Kidney (tissue), 14 donors: ENCODE data around the gene AHR. TPM values are rescaled to one million over a fixed set of nuclear protein-coding genes. Genes with fewer than 3 reads are reported as not detected.

Experiments
- DNase-seq, 5 donors: peaks; one replicate each; pipeline ENCODE4 v3.0.0-alpha.2; 2013 to 2020
- FAIRE-seq: peaks from 2 replicates; lab custom pipeline; 2012; peaks lifted over from hg19 to GRCh38; lab: Jason Lieb, UNC
- H3K27ac ChIP-seq, 2 donors: one replicate each; pipeline ENCODE4 v1.7.0; 2013; ENCODE audit warnings: low read depth in 2 of 2, low read length in 2 of 2, inconsistent platforms in 1 of 2
- H3K27me3 ChIP-seq: one replicate; pipeline ENCODE4 v1.7.1; 2013; ENCODE audit warnings: low read length, inconsistent platforms; ENCODE audit not compliant: control insufficient read depth, insufficient read depth
- H3K36me3 ChIP-seq, 3 donors: one replicate each; pipeline versions ENCODE4 v1.7.0 to v1.7.1; 2013; ENCODE audit warnings: low read length in 3 of 3, control low read depth in 1 of 3, inconsistent platforms in 1 of 3; ENCODE audit not compliant: insufficient read depth in 3 of 3, control insufficient read depth in 2 of 3
- H3K4me1 ChIP-seq, 3 donors: one replicate each; pipeline versions ENCODE4 v1.7.0 to v1.7.1; 2013; ENCODE audit warnings: low read length in 3 of 3, inconsistent platforms in 1 of 3, low read depth in 1 of 3; ENCODE audit not compliant: control insufficient read depth in 2 of 3, insufficient read depth in 2 of 3
- H3K4me3 ChIP-seq, 3 donors: one replicate each; pipeline versions ENCODE4 v1.7.0 to v1.8.1; 2013; ENCODE audit warnings: low read length in 3 of 3, control low read depth in 1 of 3, inconsistent platforms in 1 of 3
- H3K9ac ChIP-seq, 3 donors: one replicate each; pipeline versions ENCODE4 v1.7.0 to v1.7.1; 2013; ENCODE audit warnings: low read length in 3 of 3, control low read depth in 1 of 3, inconsistent platforms in 1 of 3
- H3K9me3 ChIP-seq, 3 donors: one replicate each; pipeline versions ENCODE4 v1.7.0 to v1.7.1; 2013; ENCODE audit warnings: low read length in 3 of 3, control low read depth in 1 of 3, inconsistent platforms in 1 of 3; ENCODE audit not compliant: control insufficient read depth in 2 of 3, insufficient read depth in 1 of 3
- CTCF ChIP-seq: IDR thresholded peaks from 3 replicates; pipeline ENCODE4 v1.5.1; 2012; ENCODE audit warnings: mild to moderate bottlenecking, moderate library complexity, borderline replicate concordance; ENCODE audit not compliant: insufficient read depth; ENCODE audit errors: extremely low read depth
- intact Hi-C: fragments of 100-400 bp; cut with DNase I; formaldehyde crosslinking; loops from one replicate; pipeline ENCODE4 v1.11.1; 2022
- polyA plus RNA-seq: library from polyadenylated mRNA; stranded (reverse); fragments of 350-450 nt; fragmentation: Illumina TruSeq; extraction: RNeasy Lipid Tissue Mini Kit (QIAGEN cat#74804); gene quantifications from one replicate; pipeline ENCODE4 v1.2.3, GENCODE V29; 2014; ENCODE audit warnings: low read depth, low replicate concordance; ENCODE audit not compliant: insufficient read depth
- total RNA-seq: library from RNA; stranded (reverse); fragmentation: NEBNext Ultra II Directional; extraction: Animal tissue kit (Norgen Biotek cat#: 25700); gene quantifications from one replicate; pipeline ENCODE4 v1.2.1, GENCODE V29; 2021
- donor health status: control.
- donor health status: control.
- donor health status: control.
- donor health status: control.
- donor health status: control.
- donor health status: DM: yes; HTN: yes; CAD: no.
- donor health status: Normal renal cell carcinoma (clear cell type).

AHR gene
- total and polyA plus RNA-seq, 2 donors from 2014 or later: 3.0 to 101 TPM

- Histone ChIP-seq H3K4me3 (no peak overlapping the region), H3K27me3 (no peaks in the 10 kb centered on the region), H3K36me3 (no peaks in the 10 kb centered on the region), H3K9ac (no peak overlapping the region), H3K9me3 (no peaks in the 10 kb centered on the region), H3K4me1 (no peaks in the 10 kb centered on the region), H3K27ac (no peak overlapping the region)
- DNase-seq (no peak), FAIRE-seq (no peak)
- intact Hi-C loops: no loop called here
- no peak for TF ChIP-seq CTCF
These were observed 73.4 kb downstream of the AHR start for GRCh38 chr7:17371671-17372524.

GRCh38 chr7:17374157-17374556 is 75.7 kb downstream of the AHR start:
- Histone ChIP-seq H3K36me3 (no peaks in the 10 kb centered on the region), H3K9ac (no peak overlapping the region), H3K4me3 (no peak overlapping the region), H3K27ac (no peak overlapping the region), H3K27me3 (no peaks in the 10 kb centered on the region), H3K4me1 (no peaks in the 10 kb centered on the region), H3K9me3 (no peaks in the 10 kb centered on the region)
- DNase-seq: no peak
- intact Hi-C loops: no loop called here
- no peak for FAIRE-seq
- no peak for TF ChIP-seq CTCF

GRCh38 chr7:17374654-17375053 is 76.2 kb downstream of the AHR start:
- no peak overlapping the region for H3K27ac ChIP-seq
- no peak for FAIRE-seq
- H3K4me1 ChIP-seq: no peaks in the 10 kb centered on the region

More at GRCh38 chr7:17374654-17375053, 76.2 kb downstream of the AHR start:
- intact Hi-C loops: no loop called here
- no peak for TF ChIP-seq CTCF
- Histone ChIP-seq H3K4me3 (no peak overlapping the region), H3K9ac (no peak overlapping the region), H3K27me3 (no peaks in the 10 kb centered on the region), H3K9me3 (no peaks in the 10 kb centered on the region), H3K36me3 (no peaks in the 10 kb centered on the region)
- DNase-seq: no peak
